ENCODE measurements around the gene EXOSC1. TPM values are rescaled to one million over a fixed set of nuclear protein-coding genes. Genes with fewer than 3 reads are reported as not detected.
"Not testable (repeated sequence)": the region's sequence is repeated elsewhere in the genome, so short reads cannot be mapped to it uniquely, and the experiment has no call there.

EXOSC1 gene
- total RNA-seq, 1 donor from 2014 or later, result 27.1 TPM

DNA sequence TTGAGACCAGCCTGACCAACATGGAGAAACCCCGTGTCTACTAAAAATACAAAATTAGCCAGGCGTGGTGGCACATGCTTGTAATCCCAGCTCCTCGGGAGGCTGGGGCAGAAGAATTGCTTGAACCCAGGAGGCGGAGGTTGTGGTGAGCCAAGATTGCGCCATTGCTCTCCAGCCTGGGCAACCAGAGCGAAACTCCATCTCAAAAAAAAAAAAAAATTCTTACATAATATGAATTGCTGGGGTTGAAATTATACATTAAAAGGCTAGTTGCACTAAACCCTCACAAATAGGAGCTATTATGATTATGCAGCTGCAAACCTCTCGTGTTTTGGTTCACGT lies 22.1 kb downstream of the EXOSC1 start:
- H3K9me3 ChIP-seq (ENCODE audit: control insufficient read depth in 3 of 3, low read length in 3 of 3); H3K27ac ChIP-seq (ENCODE audit: low read depth, low read length); H3K4me3 ChIP-seq (ENCODE audit: low read length in 3 of 3); H3K27me3 ChIP-seq (ENCODE audit: control insufficient read depth in 3 of 3, insufficient read depth in 3 of 3, low read length in 3 of 3); H3K36me3 ChIP-seq (ENCODE audit: control insufficient read depth in 3 of 3, insufficient read depth in 3 of 3, low read length in 3 of 3); H3K9ac ChIP-seq (ENCODE audit: low read depth in 1 of 3, low read length in 3 of 3): not testable (repeated sequence)
- H3K4me1 ChIP-seq (ENCODE audit: control insufficient read depth in 3 of 3, insufficient read depth in 3 of 3, low read length in 3 of 3), result peaks cover 11 to 14% (median 12%) of the 10 kb centered on the region in 3 donors

DNA sequence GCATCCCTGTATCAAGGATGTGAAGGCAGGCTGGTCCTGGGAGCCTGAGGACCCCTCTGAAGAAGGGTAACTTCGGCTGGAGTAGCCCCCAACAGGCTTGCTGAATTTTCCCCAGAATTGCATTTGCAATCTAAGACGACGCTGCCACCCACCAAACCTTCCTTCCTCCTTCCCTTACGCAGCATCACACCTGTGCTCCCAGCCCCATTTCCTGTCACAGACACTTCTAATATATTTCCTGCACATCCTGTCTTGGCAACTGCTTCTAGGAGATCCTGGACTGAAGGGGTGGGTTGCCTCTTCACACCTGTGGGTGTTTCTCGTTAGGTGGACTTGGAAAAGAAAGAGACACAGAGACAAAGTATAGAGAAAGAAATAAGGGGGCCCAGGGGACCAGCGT lies 29.2 kb downstream of the EXOSC1 start:
- H3K36me3 ChIP-seq (ENCODE audit: control insufficient read depth in 3 of 3, insufficient read depth in 3 of 3, low read length in 3 of 3), result no peaks in the 10 kb centered on the region
- no peak overlapping the region for H3K4me3 ChIP-seq (ENCODE audit: low read length in 3 of 3)
- no peaks in the 10 kb centered on the region for H3K9me3 ChIP-seq (ENCODE audit: control insufficient read depth in 3 of 3, low read length in 3 of 3)
- H3K9ac ChIP-seq (ENCODE audit: low read depth in 1 of 3, low read length in 3 of 3), result no peak overlapping the region
- no peaks in the 10 kb centered on the region for H3K27me3 ChIP-seq (ENCODE audit: control insufficient read depth in 3 of 3, insufficient read depth in 3 of 3, low read length in 3 of 3)
- H3K4me1 ChIP-seq (ENCODE audit: control insufficient read depth in 3 of 3, insufficient read depth in 3 of 3, low read length in 3 of 3), result no peaks in the 10 kb centered on the region
- H3K27ac ChIP-seq (ENCODE audit: low read depth, low read length), result no peak overlapping the region

GRCh38 chr10:97412891-97413304 lies 32.9 kb downstream of the EXOSC1 start:
- H3K4me1 ChIP-seq (ENCODE audit: control insufficient read depth in 3 of 3, insufficient read depth in 3 of 3, low read length in 3 of 3), result no peaks in the 10 kb centered on the region
- H3K9ac ChIP-seq (ENCODE audit: low read depth in 1 of 3, low read length in 3 of 3), result no peak overlapping the region
- H3K27me3 ChIP-seq (ENCODE audit: control insufficient read depth in 3 of 3, insufficient read depth in 3 of 3, low read length in 3 of 3), result no peaks in the 10 kb centered on the region
- no peak overlapping the region for H3K4me3 ChIP-seq (ENCODE audit: low read length in 3 of 3)
- H3K9me3 ChIP-seq (ENCODE audit: control insufficient read depth in 3 of 3, low read length in 3 of 3), result no peaks in the 10 kb centered on the region
- no peak overlapping the region for H3K27ac ChIP-seq (ENCODE audit: low read depth, low read length)
- no peaks in the 10 kb centered on the region for H3K36me3 ChIP-seq (ENCODE audit: control insufficient read depth in 3 of 3, insufficient read depth in 3 of 3, low read length in 3 of 3)

DNA sequence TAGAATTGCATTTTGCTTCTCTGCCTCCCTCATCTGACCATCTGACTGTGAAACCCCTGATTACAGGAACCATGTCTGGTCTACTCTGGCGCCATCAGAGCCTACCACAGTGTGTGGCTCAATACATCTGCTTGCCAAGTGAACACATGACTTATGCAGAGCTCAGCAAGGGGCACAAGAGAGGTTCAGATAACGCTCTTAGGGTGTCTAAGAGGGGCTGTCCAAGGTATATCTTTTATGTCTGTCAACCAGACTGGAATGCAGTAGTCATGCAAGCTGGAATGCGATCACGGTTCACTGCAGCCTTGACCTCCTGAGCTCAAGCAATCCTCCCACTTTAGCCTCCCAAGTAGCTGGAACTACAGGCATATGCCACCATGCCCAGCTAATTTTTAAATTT lies 34.4 kb downstream of the EXOSC1 start:
- no peaks in the 10 kb centered on the region for H3K27me3 ChIP-seq (ENCODE audit: control insufficient read depth in 3 of 3, insufficient read depth in 3 of 3, low read length in 3 of 3)
- H3K9me3 ChIP-seq (ENCODE audit: control insufficient read depth in 3 of 3, low read length in 3 of 3), result no peaks in the 10 kb centered on the region
- no peak overlapping the region for H3K4me3 ChIP-seq (ENCODE audit: low read length in 3 of 3)
- H3K27ac ChIP-seq (ENCODE audit: low read depth, low read length), result no peak overlapping the region
- peaks cover 4 to 6% (median 4%) of the 10 kb centered on the region in 3 donors for H3K4me1 ChIP-seq (ENCODE audit: control insufficient read depth in 3 of 3, insufficient read depth in 3 of 3, low read length in 3 of 3)
- no peaks in the 10 kb centered on the region for H3K36me3 ChIP-seq (ENCODE audit: control insufficient read depth in 3 of 3, insufficient read depth in 3 of 3, low read length in 3 of 3)
- no peak overlapping the region for H3K9ac ChIP-seq (ENCODE audit: low read depth in 1 of 3, low read length in 3 of 3)

GRCh38 chr10:97408496-97408992 lies 37.3 kb downstream of the EXOSC1 start:
- Histone ChIP-seq H3K4me3 (ENCODE audit: low read length in 3 of 3) (no peak overlapping the region), H3K4me1 (ENCODE audit: control insufficient read depth in 3 of 3, insufficient read depth in 3 of 3, low read length in 3 of 3) (peaks cover 4 to 6% (median 4%) of the 10 kb centered on the region in 3 donors), H3K9me3 (ENCODE audit: control insufficient read depth in 3 of 3, low read length in 3 of 3) (no peaks in the 10 kb centered on the region), H3K27me3 (ENCODE audit: control insufficient read depth in 3 of 3, insufficient read depth in 3 of 3, low read length in 3 of 3) (no peaks in the 10 kb centered on the region), H3K27ac (ENCODE audit: low read depth, low read length) (no peak overlapping the region), H3K36me3 (ENCODE audit: control insufficient read depth in 3 of 3, insufficient read depth in 3 of 3, low read length in 3 of 3) (no peaks in the 10 kb centered on the region), H3K9ac (ENCODE audit: low read depth in 1 of 3, low read length in 3 of 3) (no peak overlapping the region)

GRCh38 chr10:97407952-97408248 lies 37.9 kb downstream of the EXOSC1 start:
- H3K9ac ChIP-seq (ENCODE audit: low read depth in 1 of 3, low read length in 3 of 3), result no peak overlapping the region
- H3K27me3 ChIP-seq (ENCODE audit: control insufficient read depth in 3 of 3, insufficient read depth in 3 of 3, low read length in 3 of 3), result no peaks in the 10 kb centered on the region
- H3K9me3 ChIP-seq (ENCODE audit: control insufficient read depth in 3 of 3, low read length in 3 of 3), result no peaks in the 10 kb centered on the region
- peaks cover 4 to 6% (median 4%) of the 10 kb centered on the region in 3 donors for H3K4me1 ChIP-seq (ENCODE audit: control insufficient read depth in 3 of 3, insufficient read depth in 3 of 3, low read length in 3 of 3)
- no peaks in the 10 kb centered on the region for H3K36me3 ChIP-seq (ENCODE audit: control insufficient read depth in 3 of 3, insufficient read depth in 3 of 3, low read length in 3 of 3)
- H3K4me3 ChIP-seq (ENCODE audit: low read length in 3 of 3), result no peak overlapping the region
- H3K27ac ChIP-seq (ENCODE audit: low read depth, low read length), result no peak overlapping the region

DNA sequence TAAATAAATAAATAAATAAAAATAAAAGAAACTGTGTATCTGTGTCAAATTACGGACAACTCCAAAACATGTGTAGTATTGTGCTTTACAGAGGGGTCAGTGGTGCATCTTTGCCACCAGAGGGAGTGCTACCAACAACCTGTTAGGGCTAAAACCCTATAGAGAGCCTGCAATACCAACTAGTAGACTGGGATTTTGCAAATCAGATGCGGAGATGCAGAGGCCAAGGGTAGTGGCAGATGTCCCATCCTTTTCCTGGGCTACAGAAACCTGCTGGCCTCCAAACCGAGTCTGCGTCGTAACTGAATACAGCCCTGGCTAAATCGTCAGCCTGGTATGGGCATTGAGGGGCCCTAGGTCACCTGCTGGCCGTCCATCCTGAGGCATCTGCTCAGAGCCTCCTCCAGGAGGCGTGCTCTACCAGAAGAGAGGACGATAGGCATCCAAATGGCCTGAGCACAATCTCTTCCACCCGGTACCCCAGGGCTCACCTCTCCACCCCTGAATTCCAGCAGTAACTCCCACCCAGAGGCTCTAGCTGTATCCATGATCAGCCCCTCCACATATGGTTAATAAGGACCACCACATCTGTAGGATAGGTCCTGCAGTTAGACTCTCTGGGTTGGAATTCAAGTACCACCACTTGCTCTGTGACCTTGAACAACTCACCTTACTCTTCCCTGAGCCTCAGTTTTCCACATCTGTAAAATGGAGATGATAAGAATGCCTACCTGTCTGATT lies 38.4 kb downstream of the EXOSC1 start:
- H3K4me3 ChIP-seq (ENCODE audit: low read length in 3 of 3), result peak overlapping the region in 2 of 3 donors; percentile 56
- no peak overlapping the region for H3K27ac ChIP-seq (ENCODE audit: low read depth, low read length)

GRCh38 chr10:97406483-97406882 lies 39.3 kb downstream of the EXOSC1 start:
- not testable (repeated sequence) for H3K4me3 ChIP-seq (ENCODE audit: low read length in 3 of 3); H3K9me3 ChIP-seq (ENCODE audit: control insufficient read depth in 3 of 3, low read length in 3 of 3); H3K27me3 ChIP-seq (ENCODE audit: control insufficient read depth in 3 of 3, insufficient read depth in 3 of 3, low read length in 3 of 3); H3K36me3 ChIP-seq (ENCODE audit: control insufficient read depth in 3 of 3, insufficient read depth in 3 of 3, low read length in 3 of 3); H3K4me1 ChIP-seq (ENCODE audit: control insufficient read depth in 3 of 3, insufficient read depth in 3 of 3, low read length in 3 of 3); H3K27ac ChIP-seq (ENCODE audit: low read depth, low read length); H3K9ac ChIP-seq (ENCODE audit: low read depth in 1 of 3, low read length in 3 of 3)

More for the DNA sequence above, 38.4 kb downstream of the EXOSC1 start:
- Histone ChIP-seq H3K27me3 (ENCODE audit: control insufficient read depth in 3 of 3, insufficient read depth in 3 of 3, low read length in 3 of 3) (no peaks in the 10 kb centered on the region), H3K9me3 (ENCODE audit: control insufficient read depth in 3 of 3, low read length in 3 of 3) (no peaks in the 10 kb centered on the region), H3K4me1 (ENCODE audit: control insufficient read depth in 3 of 3, insufficient read depth in 3 of 3, low read length in 3 of 3) (peaks cover 4 to 6% (median 4%) of the 10 kb centered on the region in 3 donors), H3K9ac (ENCODE audit: low read depth in 1 of 3, low read length in 3 of 3) (peak overlapping the region in 1 of 3 donors; percentile 16), H3K36me3 (ENCODE audit: control insufficient read depth in 3 of 3, insufficient read depth in 3 of 3, low read length in 3 of 3) (no peaks in the 10 kb centered on the region)

DNA sequence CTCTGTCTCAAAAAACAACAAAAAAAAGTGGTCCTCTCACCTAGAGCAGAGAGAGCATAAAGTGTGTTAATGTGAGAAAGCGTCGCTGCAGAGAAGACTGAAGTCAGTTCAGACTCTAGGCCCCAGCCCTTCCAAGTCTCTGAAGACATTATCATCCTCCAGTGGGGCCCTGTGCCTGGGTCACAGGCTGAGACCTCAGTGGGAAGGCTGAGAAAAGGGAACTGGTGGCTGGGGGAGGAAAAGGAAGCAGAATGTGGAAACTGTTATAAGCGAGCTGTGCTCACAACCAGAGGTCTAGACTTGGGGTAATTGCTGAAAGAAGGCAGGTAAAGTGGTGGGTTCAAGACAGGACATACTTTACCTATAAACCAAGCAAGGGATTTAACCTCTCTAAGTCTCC lies 39.7 kb downstream of the EXOSC1 start:
- Histone ChIP-seq H3K9ac (ENCODE audit: low read depth in 1 of 3, low read length in 3 of 3) (no peak overlapping the region), H3K4me3 (ENCODE audit: low read length in 3 of 3) (no peak overlapping the region), H3K27ac (ENCODE audit: low read depth, low read length) (peak overlapping the region; percentile 40), H3K27me3 (ENCODE audit: control insufficient read depth in 3 of 3, insufficient read depth in 3 of 3, low read length in 3 of 3) (no peaks in the 10 kb centered on the region), H3K9me3 (ENCODE audit: control insufficient read depth in 3 of 3, low read length in 3 of 3) (no peaks in the 10 kb centered on the region), H3K4me1 (ENCODE audit: control insufficient read depth in 3 of 3, insufficient read depth in 3 of 3, low read length in 3 of 3) (peaks cover 7 to 11% (median 8%) of the 10 kb centered on the region in 3 donors), H3K36me3 (ENCODE audit: control insufficient read depth in 3 of 3, insufficient read depth in 3 of 3, low read length in 3 of 3) (no peaks in the 10 kb centered on the region)

- no peaks in the 10 kb centered on the region for H3K36me3 ChIP-seq (ENCODE audit: control insufficient read depth in 3 of 3, insufficient read depth in 3 of 3, low read length in 3 of 3)
- H3K4me1 ChIP-seq (ENCODE audit: control insufficient read depth in 3 of 3, insufficient read depth in 3 of 3, low read length in 3 of 3), result peaks cover 16 to 22% (median 21%) of the 10 kb centered on the region in 3 donors
- H3K9me3 ChIP-seq (ENCODE audit: control insufficient read depth in 3 of 3, low read length in 3 of 3), result no peaks in the 10 kb centered on the region
Measured at GRCh38 chr10:97404044-97404443, 41.8 kb downstream of the EXOSC1 start.

More at GRCh38 chr10:97404044-97404443, 41.8 kb downstream of the EXOSC1 start:
- Histone ChIP-seq H3K27ac (ENCODE audit: low read depth, low read length) (no peak overlapping the region), H3K27me3 (ENCODE audit: control insufficient read depth in 3 of 3, insufficient read depth in 3 of 3, low read length in 3 of 3) (no peaks in the 10 kb centered on the region), H3K9ac (ENCODE audit: low read depth in 1 of 3, low read length in 3 of 3) (no peak overlapping the region), H3K4me3 (ENCODE audit: low read length in 3 of 3) (no peak overlapping the region)
